ENCODE data around the gene DRC1.
A peak's percentile ranks its signal among the peaks of the same experiment; 100 is the strongest.
"Not testable (repeated sequence)": the region's sequence is repeated elsewhere in the genome, so short reads cannot be mapped to it uniquely, and the experiment has no call there.

DRC1 gene

GRCh38 chr2:26363323-26363722 lies 38.4 kb upstream of the DRC1 start:
- peak overlapping the region; percentile 43 for H3K27ac ChIP-seq
- TF ChIP-seq, protein P1, sequence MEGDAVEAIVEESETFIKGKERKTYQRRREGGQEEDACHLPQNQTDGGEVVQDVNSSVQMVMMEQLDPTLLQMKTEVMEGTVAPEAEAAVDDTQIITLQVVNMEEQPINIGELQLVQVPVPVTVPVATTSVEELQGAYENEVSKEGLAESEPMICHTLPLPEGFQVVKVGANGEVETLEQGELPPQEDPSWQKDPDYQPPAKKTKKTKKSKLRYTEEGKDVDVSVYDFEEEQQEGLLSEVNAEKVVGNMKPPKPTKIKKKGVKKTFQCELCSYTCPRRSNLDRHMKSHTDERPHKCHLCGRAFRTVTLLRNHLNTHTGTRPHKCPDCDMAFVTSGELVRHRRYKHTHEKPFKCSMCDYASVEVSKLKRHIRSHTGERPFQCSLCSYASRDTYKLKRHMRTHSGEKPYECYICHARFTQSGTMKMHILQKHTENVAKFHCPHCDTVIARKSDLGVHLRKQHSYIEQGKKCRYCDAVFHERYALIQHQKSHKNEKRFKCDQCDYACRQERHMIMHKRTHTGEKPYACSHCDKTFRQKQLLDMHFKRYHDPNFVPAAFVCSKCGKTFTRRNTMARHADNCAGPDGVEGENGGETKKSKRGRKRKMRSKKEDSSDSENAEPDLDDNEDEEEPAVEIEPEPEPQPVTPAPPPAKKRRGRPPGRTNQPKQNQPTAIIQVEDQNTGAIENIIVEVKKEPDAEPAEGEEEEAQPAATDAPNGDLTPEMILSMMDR (conservative IDR thresholded peaks at IDR 0.05): no peak

GRCh38 chr2:26363958-26364357 lies 37.8 kb upstream of the DRC1 start:
- TF ChIP-seq, protein P1 (conservative IDR thresholded peaks at IDR 0.05): no peak

GRCh38 chr2:26364669-26365068 lies 37.1 kb upstream of the DRC1 start:
- H3K27ac ChIP-seq: no peak overlapping the region; the same call in 1 of the 2 replicates
- TF ChIP-seq, protein P1 (conservative IDR thresholded peaks at IDR 0.05): no peak

More at GRCh38 chr2:26363958-26364357, 37.8 kb upstream of the DRC1 start:
- H3K27ac ChIP-seq: peak overlapping the region; percentile 43

DNA sequence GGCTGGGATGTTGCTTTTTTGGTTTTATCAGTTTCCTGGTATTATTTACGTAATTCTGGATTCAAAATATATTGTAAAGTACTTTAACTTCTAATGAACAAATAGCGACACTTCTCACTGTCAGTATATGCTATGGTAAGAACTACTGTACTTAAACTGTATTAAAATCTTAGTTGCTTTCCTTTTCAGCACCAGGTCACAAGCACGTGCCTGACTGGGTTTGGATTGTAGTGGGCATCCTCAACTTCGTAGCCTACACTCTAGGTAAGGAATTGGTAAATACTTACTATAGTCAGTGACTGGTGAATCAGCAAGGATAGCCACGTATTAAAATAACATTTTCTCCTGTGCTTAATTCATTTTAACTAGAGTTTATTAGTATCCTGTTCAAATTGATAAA lies 34.8 kb upstream of the DRC1 start:
- peak overlapping the region; percentile 68 for H3K27ac ChIP-seq
- TF ChIP-seq, protein P1 (conservative IDR thresholded peaks at IDR 0.05): no peak

DNA sequence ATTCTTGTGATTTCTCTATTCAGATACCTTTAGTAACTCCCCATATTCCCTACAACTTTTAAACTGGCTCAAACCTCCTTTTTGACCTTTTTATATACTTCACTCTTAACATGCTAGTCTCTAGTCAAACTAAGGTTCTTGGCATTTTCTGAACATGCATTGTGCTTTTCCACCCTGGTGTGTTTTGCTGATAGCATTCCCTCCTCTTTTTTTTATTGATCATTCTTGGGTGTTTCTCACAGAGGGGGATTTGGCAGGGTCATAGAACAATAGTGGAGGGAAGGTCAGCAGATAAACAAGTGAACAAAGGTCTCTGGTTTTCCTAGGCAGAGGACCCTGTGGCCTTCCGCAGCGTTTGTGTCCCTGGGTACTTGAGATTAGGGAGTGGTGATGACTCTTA lies 32.1 kb upstream of the DRC1 start:
- H3K27ac ChIP-seq: not testable (repeated sequence)

DNA sequence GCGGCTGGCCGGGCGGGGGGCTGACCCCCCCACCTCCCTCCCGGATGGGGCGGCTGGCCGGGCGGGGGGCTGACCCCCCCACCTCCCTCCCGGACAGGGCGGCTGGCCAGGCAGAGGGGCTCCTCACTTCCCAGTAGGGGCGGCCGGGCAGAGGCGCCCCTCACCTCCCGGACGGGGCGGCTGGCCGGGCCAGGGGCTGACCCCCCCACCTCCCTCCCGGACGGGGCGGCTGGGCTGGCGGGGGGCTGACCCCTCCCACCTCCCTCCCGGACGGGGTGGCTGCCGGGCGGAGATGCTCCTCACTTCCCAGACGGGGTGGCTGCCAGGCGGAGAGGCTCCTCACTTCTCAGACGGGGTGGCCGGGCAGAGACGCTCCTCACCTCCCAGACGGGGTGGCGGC lies 30.8 kb upstream of the DRC1 start:
- H3K27ac ChIP-seq: not testable (repeated sequence)

- TF ChIP-seq, protein P1 (conservative IDR thresholded peaks at IDR 0.05): no peak
- H3K27ac ChIP-seq: no peak overlapping the region
Measured at GRCh38 chr2:26376799-26377198, 24.9 kb upstream of the DRC1 start.

DNA sequence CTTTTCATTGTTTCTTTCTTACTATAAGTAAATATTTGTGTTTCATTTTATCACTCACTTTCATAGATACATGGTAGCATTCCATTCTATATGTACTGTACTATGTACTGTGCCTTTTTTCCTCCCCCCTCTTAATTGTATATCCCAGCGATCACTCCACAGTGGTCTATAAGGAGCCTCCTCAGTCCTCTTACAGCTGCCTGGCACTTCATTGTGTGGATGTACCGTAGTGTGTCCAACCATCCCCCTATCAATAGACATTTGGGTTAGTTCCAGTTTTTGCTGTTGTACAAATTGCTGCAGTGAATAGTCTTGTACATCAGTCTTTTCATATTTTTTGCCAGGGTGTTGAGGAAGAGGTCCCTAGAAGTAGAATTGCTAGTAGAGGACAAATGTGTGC lies 21.4 kb upstream of the DRC1 start:
- TF ChIP-seq, protein P1 (conservative IDR thresholded peaks at IDR 0.05): no peak
- peak overlapping the region; percentile 48 for H3K27ac ChIP-seq

- no peak overlapping the region for H3K27ac ChIP-seq
- TF ChIP-seq, protein P1 (conservative IDR thresholded peaks at IDR 0.05): no peak
Measured at GRCh38 chr2:26382564-26382963, 19.2 kb upstream of the DRC1 start.

Data from VCaP (cell line).